Neural cell (in vitro differentiated cells): ENCODE data around the gene GALE. TPM values are rescaled to one million over a fixed set of nuclear protein-coding genes. Genes with fewer than 3 reads are reported as not detected.

Source experiments
- H2AFZ ChIP-seq: fragments of 200-600, 300-800 bp; sonication (generic), shearing (Covaris generic); 2 replicates; pipeline ENCODE4 v1.6.0; 2014; ENCODE audit warnings: low read depth, mild to moderate bottlenecking, antibody characterized with exemption, low read length, moderate library complexity
- H3F3A ChIP-seq: fragments of 200-600 bp; shearing (Covaris generic); 2 replicates; pipeline ENCODE4 v1.6.1; 2016; ENCODE audit warnings: mild to moderate bottlenecking, moderate library complexity, mixed read lengths, antibody characterized with exemption, low read length; ENCODE audit not compliant: insufficient read depth, poor library complexity, severe bottlenecking
- H3K27ac ChIP-seq: fragments of 200-600, 300-800 bp; sonication (generic), shearing (Covaris generic); 2 replicates; pipeline ENCODE4 v1.5.1; 2014; ENCODE audit warnings: mild to moderate bottlenecking, low read length, moderate library complexity
- H3K27me3 ChIP-seq: fragments of 300-800, 200-600 bp; sonication (generic), shearing (Covaris generic); 2 replicates; pipeline ENCODE4 v1.6.0; 2014; ENCODE audit warnings: mild to moderate bottlenecking, low read depth, low read length, moderate library complexity; ENCODE audit not compliant: insufficient read depth
- H3K36me3 ChIP-seq: fragments of 300-800, 200-600 bp; sonication (generic), shearing (Covaris generic); 2 replicates; pipeline ENCODE4 v1.5.1; 2014; ENCODE audit warnings: mild to moderate bottlenecking, antibody characterized with exemption, low read length, moderate library complexity; ENCODE audit not compliant: insufficient read depth
- H3K4me2 ChIP-seq: fragments of 300-800, 200-600 bp; sonication (generic), shearing (Covaris generic); 2 replicates; pipeline ENCODE4 v1.6.0; 2014; ENCODE audit warnings: mild to moderate bottlenecking, low read length
- H3K4me3 ChIP-seq: fragments of 300-800, 200-600 bp; sonication (generic), shearing (Covaris generic); 2 replicates; pipeline ENCODE4 v1.5.1; 2014; ENCODE audit warnings: mild to moderate bottlenecking, low read length, moderate library complexity
- H3K79me2 ChIP-seq: fragments of 200-600 bp; shearing (Covaris generic); replicated peaks from 2 replicates; pipeline ENCODE4 v1.6.0; 2014; ENCODE audit warnings: mild to moderate bottlenecking, low read length, moderate library complexity; ENCODE audit not compliant: insufficient read depth
- H3K9ac ChIP-seq: fragments of 300-800, 200-600 bp; sonication (generic), shearing (Covaris generic); 2 replicates; pipeline ENCODE4 v1.6.1; 2016; ENCODE audit warnings: mild to moderate bottlenecking, low read length, mixed read lengths
- H3K9me2 ChIP-seq: fragments of 200-600 bp; shearing (Covaris generic); 2 replicates; pipeline ENCODE4 v1.6.1; 2016; ENCODE audit warnings: mild to moderate bottlenecking, low read length, mixed read lengths; ENCODE audit not compliant: insufficient read depth
- H3K9me3 ChIP-seq: fragments of 200-600, 300-800 bp; sonication (generic), shearing (Covaris generic); 2 replicates; pipeline ENCODE4 v1.6.1; 2016; ENCODE audit warnings: mild to moderate bottlenecking, mixed run types, low read length, moderate library complexity, mixed read lengths
- H4K20me1 ChIP-seq: fragments of 200-600 bp; shearing (Covaris generic); 2 replicates; pipeline ENCODE4 v1.6.1; 2016; ENCODE audit warnings: mild to moderate bottlenecking, mixed run types; ENCODE audit not compliant: insufficient read depth
- EP300 ChIP-seq: fragments of 450-650 bp; conservative IDR thresholded peaks from 2 replicates; pipeline ENCODE4 v1.6.1; 2014; ENCODE audit warnings: antibody characterized with exemption, mild to moderate bottlenecking, moderate library complexity; ENCODE audit not compliant: poor library complexity, severe bottlenecking
- EZH2 ChIP-seq: fragments of 200-600, 300-800 bp; shearing (Covaris generic), sonication (generic); IDR thresholded peaks from 2 replicates; pipeline ENCODE4 v1.6.1; 2014; ENCODE audit warnings: antibody characterized with exemption, low read length, borderline replicate concordance, mild to moderate bottlenecking; ENCODE audit not compliant: insufficient read depth, poor library complexity, severe bottlenecking
- MXI1 ChIP-seq: fragments of 450-650 bp; conservative IDR thresholded peaks from 2 replicates; pipeline ENCODE4 v1.6.1; 2014; ENCODE audit warnings: antibody characterized with exemption, mild to moderate bottlenecking; ENCODE audit not compliant: poor library complexity, severe bottlenecking
- POLR2AphosphoS5 ChIP-seq: IDR thresholded peaks from 2 replicates; pipeline ENCODE4 v1.6.1; 2012
- RAD21 ChIP-seq: fragments of 450-650 bp; conservative IDR thresholded peaks from 2 replicates; pipeline ENCODE4 v1.6.1; 2014; ENCODE audit warnings: antibody characterized with exemption, mild to moderate bottlenecking, moderate library complexity
- SMC3 ChIP-seq: fragments of 450-650 bp; conservative IDR thresholded peaks from 2 replicates; pipeline ENCODE4 v1.6.1; 2014; ENCODE audit warnings: antibody characterized with exemption, mild to moderate bottlenecking, moderate library complexity; ENCODE audit not compliant: poor library complexity
- TAF1 ChIP-seq: IDR thresholded peaks from 2 replicates; pipeline ENCODE4 v1.6.1; 2012; ENCODE audit warnings: low read depth
- polyA plus RNA-seq: library from polyadenylated mRNA; depleted of rRNA; stranded (reverse); fragments of >200 nt; gene quantifications from 2 replicates; pipeline ENCODE4 v1.2.3, GENCODE V29; 2014
- TF ChIP-seq, protein P1 (sequence below): fragments of 450-650 bp; IDR thresholded peaks from 2 replicates; pipeline ENCODE4 v1.5.1; 2014; ENCODE audit warnings: antibody characterized with exemption, mild to moderate bottlenecking, moderate library complexity; ENCODE audit not compliant: poor library complexity, severe bottlenecking
- TF ChIP-seq, protein P2 (sequence below): IDR thresholded peaks from 2 replicates; pipeline ENCODE4 v1.6.1; 2012; ENCODE audit warnings: borderline replicate concordance

The GALE gene
- polyA plus RNA-seq, 1 donor from 2014 or later: 109 TPM

DNA sequence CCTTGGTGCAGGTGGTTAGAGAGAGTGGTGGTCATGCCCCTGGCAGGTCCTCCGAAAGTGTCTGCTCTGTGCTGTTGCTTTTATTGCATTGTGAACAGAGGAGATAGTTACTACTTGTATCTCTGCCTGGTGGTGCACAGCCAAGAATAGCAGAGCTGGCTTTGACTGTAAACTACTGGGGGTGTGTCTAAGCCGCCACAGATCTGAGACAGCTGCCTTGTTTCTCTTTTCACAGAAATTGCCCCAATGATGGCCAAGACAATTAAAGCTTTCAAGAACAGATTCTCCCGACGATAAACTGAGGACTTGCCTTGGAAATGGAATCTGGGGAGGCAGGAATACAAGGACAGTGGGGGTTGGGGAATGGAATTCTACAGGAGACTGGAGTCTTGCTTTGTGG is 41.3 kb downstream of the GALE start:
- Histone ChIP-seq H3K9ac (no peak overlapping the region), H3K9me3 (no peaks in the 10 kb centered on the region), H2AFZ (no peak overlapping the region), H3K4me3 (no peak overlapping the region), H3K4me2 (no peak overlapping the region), H3K9me2 (no peaks in the 10 kb centered on the region), H3K27me3 (no peaks in the 10 kb centered on the region), H3K79me2 (no peaks in the 10 kb centered on the region), H3F3A (no peaks in the 10 kb centered on the region), H3K36me3 (peaks cover 12% of the 10 kb centered on the region), H3K27ac (no peak overlapping the region), H4K20me1 (no peaks in the 10 kb centered on the region)
- TF ChIP-seq, protein P1, sequence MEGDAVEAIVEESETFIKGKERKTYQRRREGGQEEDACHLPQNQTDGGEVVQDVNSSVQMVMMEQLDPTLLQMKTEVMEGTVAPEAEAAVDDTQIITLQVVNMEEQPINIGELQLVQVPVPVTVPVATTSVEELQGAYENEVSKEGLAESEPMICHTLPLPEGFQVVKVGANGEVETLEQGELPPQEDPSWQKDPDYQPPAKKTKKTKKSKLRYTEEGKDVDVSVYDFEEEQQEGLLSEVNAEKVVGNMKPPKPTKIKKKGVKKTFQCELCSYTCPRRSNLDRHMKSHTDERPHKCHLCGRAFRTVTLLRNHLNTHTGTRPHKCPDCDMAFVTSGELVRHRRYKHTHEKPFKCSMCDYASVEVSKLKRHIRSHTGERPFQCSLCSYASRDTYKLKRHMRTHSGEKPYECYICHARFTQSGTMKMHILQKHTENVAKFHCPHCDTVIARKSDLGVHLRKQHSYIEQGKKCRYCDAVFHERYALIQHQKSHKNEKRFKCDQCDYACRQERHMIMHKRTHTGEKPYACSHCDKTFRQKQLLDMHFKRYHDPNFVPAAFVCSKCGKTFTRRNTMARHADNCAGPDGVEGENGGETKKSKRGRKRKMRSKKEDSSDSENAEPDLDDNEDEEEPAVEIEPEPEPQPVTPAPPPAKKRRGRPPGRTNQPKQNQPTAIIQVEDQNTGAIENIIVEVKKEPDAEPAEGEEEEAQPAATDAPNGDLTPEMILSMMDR: no peak
- TF ChIP-seq POLR2AphosphoS5 (no peak), EZH2 (no peak), MXI1 (no peak), SMC3 (no peak), RAD21 (no peak), EP300 (no peak), TAF1 (no peak)
- TF ChIP-seq, protein P2, sequence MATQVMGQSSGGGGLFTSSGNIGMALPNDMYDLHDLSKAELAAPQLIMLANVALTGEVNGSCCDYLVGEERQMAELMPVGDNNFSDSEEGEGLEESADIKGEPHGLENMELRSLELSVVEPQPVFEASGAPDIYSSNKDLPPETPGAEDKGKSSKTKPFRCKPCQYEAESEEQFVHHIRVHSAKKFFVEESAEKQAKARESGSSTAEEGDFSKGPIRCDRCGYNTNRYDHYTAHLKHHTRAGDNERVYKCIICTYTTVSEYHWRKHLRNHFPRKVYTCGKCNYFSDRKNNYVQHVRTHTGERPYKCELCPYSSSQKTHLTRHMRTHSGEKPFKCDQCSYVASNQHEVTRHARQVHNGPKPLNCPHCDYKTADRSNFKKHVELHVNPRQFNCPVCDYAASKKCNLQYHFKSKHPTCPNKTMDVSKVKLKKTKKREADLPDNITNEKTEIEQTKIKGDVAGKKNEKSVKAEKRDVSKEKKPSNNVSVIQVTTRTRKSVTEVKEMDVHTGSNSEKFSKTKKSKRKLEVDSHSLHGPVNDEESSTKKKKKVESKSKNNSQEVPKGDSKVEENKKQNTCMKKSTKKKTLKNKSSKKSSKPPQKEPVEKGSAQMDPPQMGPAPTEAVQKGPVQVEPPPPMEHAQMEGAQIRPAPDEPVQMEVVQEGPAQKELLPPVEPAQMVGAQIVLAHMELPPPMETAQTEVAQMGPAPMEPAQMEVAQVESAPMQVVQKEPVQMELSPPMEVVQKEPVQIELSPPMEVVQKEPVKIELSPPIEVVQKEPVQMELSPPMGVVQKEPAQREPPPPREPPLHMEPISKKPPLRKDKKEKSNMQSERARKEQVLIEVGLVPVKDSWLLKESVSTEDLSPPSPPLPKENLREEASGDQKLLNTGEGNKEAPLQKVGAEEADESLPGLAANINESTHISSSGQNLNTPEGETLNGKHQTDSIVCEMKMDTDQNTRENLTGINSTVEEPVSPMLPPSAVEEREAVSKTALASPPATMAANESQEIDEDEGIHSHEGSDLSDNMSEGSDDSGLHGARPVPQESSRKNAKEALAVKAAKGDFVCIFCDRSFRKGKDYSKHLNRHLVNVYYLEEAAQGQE: no peak

DNA sequence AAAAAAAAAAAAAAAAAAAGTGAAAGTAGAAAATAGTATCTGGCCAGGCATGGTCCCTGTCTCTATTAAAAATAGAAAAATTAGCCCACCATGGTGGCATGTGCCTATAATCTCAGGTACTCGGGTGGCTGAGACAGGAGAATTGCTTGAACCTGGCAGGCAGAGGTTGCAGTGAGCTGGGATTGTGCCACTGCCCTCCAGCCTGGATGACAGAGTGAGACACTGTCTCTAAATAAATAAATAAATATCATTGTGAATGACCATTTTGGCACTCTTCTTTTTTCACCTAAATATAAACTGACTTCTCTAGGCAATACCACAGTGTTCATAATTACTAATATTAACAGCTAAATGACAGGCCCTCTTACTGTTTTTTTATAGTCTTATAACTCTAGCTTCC is 42.7 kb downstream of the GALE start:
- Histone ChIP-seq H3K4me2 (no peak overlapping the region), H3K36me3 (peaks cover 12% of the 10 kb centered on the region), H3F3A (no peaks in the 10 kb centered on the region), H3K9me2 (no peaks in the 10 kb centered on the region), H4K20me1 (no peaks in the 10 kb centered on the region), H3K27ac (no peak overlapping the region), H3K79me2 (no peaks in the 10 kb centered on the region), H3K4me3 (no peak overlapping the region), H2AFZ (no peak overlapping the region), H3K27me3 (no peaks in the 10 kb centered on the region), H3K9ac (no peak overlapping the region), H3K9me3 (no peaks in the 10 kb centered on the region)
- TF ChIP-seq RAD21 (no peak), POLR2AphosphoS5 (no peak), SMC3 (no peak), EP300 (no peak), EZH2 (no peak), MXI1 (no peak), TAF1 (no peak)
- TF ChIP-seq, protein P1: no peak
- TF ChIP-seq, protein P2: no peak
